Peyer's patch (tissue), 4 donors: ENCODE data around the gene DNMT3B. TPM values are rescaled to one million over a fixed set of nuclear protein-coding genes. Genes with fewer than 3 reads are reported as not detected.
A peak's percentile ranks its signal among the peaks of the same experiment; 100 is the strongest.

Experiments used
- DNase-seq, 3 donors: peaks; one replicate each; pipeline ENCODE4 v3.0.0-alpha.2; 2017 to 2019
- H3K27ac ChIP-seq, 4 donors: fragments of 200-600 bp; sonication (generic); one replicate each; pipeline ENCODE4 v1.5.1; 2016 to 2019
- H3K27me3 ChIP-seq, 2 donors: fragments of 200-600 bp; sonication (generic); one replicate each; pipeline ENCODE4 v1.5.1; 2019
- H3K36me3 ChIP-seq, 3 donors: fragments of 200-600 bp; sonication (generic); one replicate each; pipeline ENCODE4 v1.5.1; 2016 to 2019
- H3K4me1 ChIP-seq, 4 donors: fragments of 200-600 bp; sonication (generic); one replicate each; pipeline ENCODE4 v1.5.1; 2016 to 2019
- H3K4me3 ChIP-seq, 4 donors: fragments of 200-600 bp; sonication (generic); 1 replicate in 3 of 4; 2 replicates in 1 of 4; pipeline ENCODE4 v1.5.1; 2016 to 2019; ENCODE audit warnings: mild to moderate bottlenecking in 1 of 4
- H3K9me3 ChIP-seq, 4 donors: fragments of 200-600 bp; sonication (generic); one replicate each; pipeline ENCODE4 v1.5.1; 2016 to 2019; ENCODE audit warnings: mild to moderate bottlenecking in 1 of 4
- CTCF ChIP-seq, 6 experiments: fragments of 450-650 bp in 4 of 6; fragments of 200-600 bp in 2 of 6; sonication (generic) in 1 of 6; IDR thresholded peaks; one replicate each; pipeline ENCODE4 v1.5.1; 2017 to 2019; ENCODE audit warnings: antibody characterized with exemption in 6 of 6, mild to moderate bottlenecking in 3 of 6, moderate library complexity in 1 of 6
- POLR2A ChIP-seq, 2 donors: fragments of 450-650 bp; IDR thresholded peaks; one replicate each; pipeline ENCODE4 v1.5.1; 2017; ENCODE audit warnings: antibody characterized with exemption in 2 of 2, mild to moderate bottlenecking in 2 of 2, moderate library complexity in 2 of 2
- total RNA-seq, 4 donors: library from RNA; depleted of rRNA; stranded (reverse); fragments of >200 nt; gene quantifications; one replicate each; pipeline ENCODE4 v1.1.0, GENCODE V29; 2016

Gene DNMT3B
- total RNA-seq, 4 donors from 2014 or later, result 0.67 to 4.1 (median 0.86) TPM

- Histone ChIP-seq H3K27ac (peak overlapping the region; percentile 93 to 97 (median 95)), H3K9me3 (no peaks in the 10 kb centered on the region), H3K36me3 (no peaks in the 10 kb centered on the region), H3K27me3 (no peaks in the 10 kb centered on the region), H3K4me1 (peaks cover 0 to 32% (median 3%) of the 10 kb centered on the region in 4 donors), H3K4me3 (peak overlapping the region; percentile 70 to 96 (median 86))
- DNase-seq, result peak in 1 of 3 donors; percentile 61
- no peak for TF ChIP-seq CTCF (IDR thresholded peaks at IDR 0.05)
Measured at GRCh38 chr20:32819992-32820697, 58.0 kb downstream of the DNMT3B start.

- Histone ChIP-seq H3K27ac (peak overlapping the region; percentile 93 to 97 (median 95)), H3K27me3 (no peaks in the 10 kb centered on the region), H3K36me3 (peaks cover 0 to 1% (median 0%) of the 10 kb centered on the region in 3 donors), H3K4me1 (peaks cover 0 to 32% (median 3%) of the 10 kb centered on the region in 4 donors), H3K9me3 (no peaks in the 10 kb centered on the region), H3K4me3 (peak overlapping the region; percentile 70 to 96 (median 86))
- no peak for DNase-seq
- TF ChIP-seq CTCF (IDR thresholded peaks at IDR 0.05) (no peak), POLR2A (IDR thresholded peaks at IDR 0.05) (no peak)
Measured at GRCh38 chr20:32820698-32821377, 58.7 kb downstream of the DNMT3B start.

- peaks cover 0 to 15% (median 0%) of the 10 kb centered on the region in 3 donors for H3K36me3 ChIP-seq
- H3K27ac ChIP-seq, result no peak overlapping the region
- no peaks in the 10 kb centered on the region for H3K27me3 ChIP-seq
- no peaks in the 10 kb centered on the region for H3K9me3 ChIP-seq
- H3K4me1 ChIP-seq, result peaks cover 0 to 32% (median 3%) of the 10 kb centered on the region in 4 donors
- DNase-seq, result no peak
- no peak for TF ChIP-seq POLR2A (IDR thresholded peaks at IDR 0.05)
- TF ChIP-seq CTCF (IDR thresholded peaks at IDR 0.05), result no peak
- no peak overlapping the region for H3K4me3 ChIP-seq
Measured at GRCh38 chr20:32822225-32822624, 60.0 kb downstream of the DNMT3B start.

GRCh38 chr20:32823078-32823477, 60.9 kb downstream of the DNMT3B start:
- peaks cover 0 to 32% (median 3%) of the 10 kb centered on the region in 4 donors for H3K4me1 ChIP-seq
- no peak overlapping the region for H3K4me3 ChIP-seq
- H3K27ac ChIP-seq, result no peak overlapping the region
- no peaks in the 10 kb centered on the region for H3K27me3 ChIP-seq
- no peak for TF ChIP-seq POLR2A (IDR thresholded peaks at IDR 0.05)
- TF ChIP-seq CTCF (IDR thresholded peaks at IDR 0.05), result no peak
- no peaks in the 10 kb centered on the region for H3K9me3 ChIP-seq
- peaks cover 0 to 24% (median 0%) of the 10 kb centered on the region in 3 donors for H3K36me3 ChIP-seq
- no peak for DNase-seq

- no peak for DNase-seq
Measured at GRCh38 chr20:32823737-32824588, 61.8 kb downstream of the DNMT3B start.

More at GRCh38 chr20:32823737-32824588, 61.8 kb downstream of the DNMT3B start:
- H3K9me3 ChIP-seq, result no peaks in the 10 kb centered on the region
- no peak overlapping the region for H3K27ac ChIP-seq
- H3K36me3 ChIP-seq, result peaks cover 0 to 30% (median 0%) of the 10 kb centered on the region in 3 donors
- H3K4me3 ChIP-seq, result no peak overlapping the region
- no peaks in the 10 kb centered on the region for H3K27me3 ChIP-seq
- H3K4me1 ChIP-seq, result peaks cover 0 to 34% (median 3%) of the 10 kb centered on the region in 4 donors
- TF ChIP-seq CTCF (IDR thresholded peaks at IDR 0.05) (no peak), POLR2A (IDR thresholded peaks at IDR 0.05) (no peak)
